IMR-90 (cell line): ENCODE measurements around the gene KPNA5. TPM values are rescaled to one million over a fixed set of nuclear protein-coding genes. Genes with fewer than 3 reads are reported as not detected.

Experiments
- ATAC-seq: fragments of 200-7000 bp; cut with Tn5 transposase; 2 replicates; pipeline ENCODE4 v1.9.1; 2020; ENCODE audit warnings: low read depth, mild to moderate bottlenecking, moderate library complexity
- BruUV-seq: library from RNA; stranded (reverse); fragments of 400-500 nt; replicated peaks from 2 replicates; lab custom pipeline; 2021; lab: Mats Ljungman, UMichigan
- CTCF ChIA-PET: fragments of 300-600 bp; formaldehyde crosslinking; extraction: SDS; loops from one replicate; lab custom pipeline; 2021; ENCODE audit warnings: antibody characterized with exemption; lab: Yijun Ruan, JAX
- POLR2A ChIA-PET: fragments of 300-600 bp; sonication (Branson Sonifier 250); formaldehyde crosslinking; loops from one replicate; lab custom pipeline; 2022; ENCODE audit warnings: antibody characterized with exemption; ENCODE audit not compliant: unreplicated experiment; lab: Charles Lee
- DNase-seq: peaks from one replicate; pipeline ENCODE4 v3.0.0; 2013
- H2AFZ ChIP-seq: replicated peaks from 2 replicates; pipeline ENCODE3; 2013; ENCODE audit warnings: low read length, mild to moderate bottlenecking; ENCODE audit not compliant: poor library complexity
- H2AK5ac ChIP-seq: 2 replicates; pipeline ENCODE4 v1.6.1; 2013; ENCODE audit warnings: low read depth, low read length, inconsistent platforms
- H2AK9ac ChIP-seq: replicated peaks from 2 replicates; pipeline ENCODE3; 2013; ENCODE audit warnings: mild to moderate bottlenecking, low read depth, low read length, moderate library complexity; ENCODE audit not compliant: poor library complexity
- H2BK120ac ChIP-seq: 2 replicates; pipeline ENCODE4 v1.6.1; 2013; ENCODE audit warnings: low read depth, low read length, inconsistent platforms
- H2BK15ac ChIP-seq: 3 replicates; pipeline ENCODE4 v1.6.1; 2013; ENCODE audit warnings: low read depth, low read length, inconsistent platforms
- H2BK20ac ChIP-seq: 2 replicates; pipeline ENCODE4 v1.6.1; 2013; ENCODE audit warnings: low read depth, mild to moderate bottlenecking, inconsistent platforms, low read length, moderate library complexity
- H2BK5ac ChIP-seq: 2 replicates; pipeline ENCODE4 v1.6.1; 2013; ENCODE audit warnings: mild to moderate bottlenecking, low read depth, low read length, inconsistent platforms; ENCODE audit not compliant: poor library complexity, severe bottlenecking
- H3K14ac ChIP-seq: replicated peaks from 2 replicates; pipeline ENCODE4 v1.6.1; 2013; ENCODE audit warnings: low read depth, low read length, inconsistent platforms
- H3K18ac ChIP-seq: 2 replicates; pipeline ENCODE4 v1.6.1; 2013; ENCODE audit warnings: low read depth, low read length, control low read depth
- H3K23ac ChIP-seq: 2 replicates; pipeline ENCODE4 v1.6.1; 2013; ENCODE audit warnings: low read depth, low read length, inconsistent platforms
- H3K27ac ChIP-seq: 2 replicates; pipeline ENCODE4 v1.5.1; 2013; ENCODE audit warnings: mild to moderate bottlenecking, control low read depth, low read length; ENCODE audit not compliant: insufficient read depth
- H3K27me3 ChIP-seq: 2 replicates; pipeline ENCODE4 v1.6.1; 2013; ENCODE audit warnings: low read length; ENCODE audit not compliant: control insufficient read depth, insufficient read depth
- H3K36me3 ChIP-seq: 2 replicates; pipeline ENCODE4 v1.6.1; 2013; ENCODE audit warnings: low read length, mixed read lengths; ENCODE audit not compliant: control insufficient read depth, insufficient read depth
- H3K4ac ChIP-seq: 2 replicates; pipeline ENCODE4 v1.6.1; 2013; ENCODE audit warnings: low read depth, low read length, inconsistent platforms
- H3K4me1 ChIP-seq: 2 replicates; pipeline ENCODE4 v1.6.1; 2013; ENCODE audit warnings: low read length, mixed read lengths; ENCODE audit not compliant: control insufficient read depth, insufficient read depth
- H3K4me2 ChIP-seq: 2 replicates; pipeline ENCODE4 v1.6.1; 2013; ENCODE audit warnings: low read depth, mild to moderate bottlenecking, control low read depth, low read length, moderate library complexity
- H3K4me3 ChIP-seq: 2 replicates; pipeline ENCODE4 v1.5.1; 2013; ENCODE audit warnings: low read depth, mild to moderate bottlenecking, control low read depth, low read length, moderate library complexity; ENCODE audit not compliant: insufficient read depth
- H3K56ac ChIP-seq: 2 replicates; pipeline ENCODE4 v1.6.1; 2013; ENCODE audit warnings: low read length, inconsistent platforms; ENCODE audit not compliant: insufficient read depth; ENCODE audit errors: extremely low read depth
- H3K79me1 ChIP-seq, 2 experiments: 2 replicates each; pipeline ENCODE4 v1.6.1; 2013; ENCODE audit warnings: low read length in 2 of 2, inconsistent platforms in 1 of 2, low read depth in 1 of 2
- H3K9ac ChIP-seq: 2 replicates; pipeline ENCODE4 v1.6.1; 2013; ENCODE audit warnings: low read depth, low read length, control low read depth
- H3K9me1 ChIP-seq: 2 replicates; pipeline ENCODE4 v1.6.1; 2013; ENCODE audit warnings: low read length, inconsistent platforms; ENCODE audit not compliant: insufficient read depth
- H3K9me3 ChIP-seq: 2 replicates; pipeline ENCODE4 v1.6.1; 2013; ENCODE audit warnings: low read length; ENCODE audit not compliant: control insufficient read depth, insufficient read depth
- H4K20me1 ChIP-seq: 2 replicates; pipeline ENCODE4 v1.6.1; 2013; ENCODE audit warnings: low read length, inconsistent platforms; ENCODE audit not compliant: insufficient read depth
- H4K5ac ChIP-seq: 2 replicates; pipeline ENCODE4 v1.6.1; 2013; ENCODE audit warnings: mild to moderate bottlenecking, low read depth, low read length, control low read depth
- H4K8ac ChIP-seq, 2 experiments: 2 replicates each; pipeline ENCODE4 v1.6.1; 2013; ENCODE audit warnings: low read depth in 2 of 2, low read length in 2 of 2, control low read depth in 1 of 2, inconsistent platforms in 1 of 2
- H4K91ac ChIP-seq: 2 replicates; pipeline ENCODE4 v1.6.1; 2013; ENCODE audit warnings: low read depth, low read length, inconsistent platforms; ENCODE audit not compliant: insufficient read depth
- ELK1 ChIP-seq: fragments of 150-350 bp; IDR thresholded peaks from 2 replicates; pipeline ENCODE4 v1.6.1; 2016; ENCODE audit warnings: low read depth, mild to moderate bottlenecking, low read length, moderate library complexity, borderline replicate concordance
- SMC3 ChIP-seq: fragments of 150-350 bp; IDR thresholded peaks from 2 replicates; pipeline ENCODE4 v1.6.1; 2016; ENCODE audit warnings: low read depth, mild to moderate bottlenecking, antibody characterized with exemption, low read length, moderate library complexity
- WGBS, 2 experiments: methylation state at CpG; one replicate each; pipeline versions ENCODE4 v1.1.5 to v1.1.7; 2013; ENCODE audit warnings: missing lambda C conversion rate in 2 of 2; ENCODE audit not compliant: insufficient read length in 1 of 2; ENCODE audit errors: extremely low coverage in 2 of 2; 5-methylcytosine and 5-hydroxymethylcytosine counted together
- dilution Hi-C: fragments of 300-500 bp; cut with HindIII; formaldehyde crosslinking; loops from one replicate; pipeline ENCODE4 v1.14.3; 2018; ENCODE audit warnings: low sequenced_read_pairs; ENCODE audit not compliant: unreplicated experiment
- in situ Hi-C: fragments of 300-500 bp; cut with MboI; formaldehyde crosslinking; loops from 3 replicates; pipeline ENCODE4 v1.14.3; 2019; ENCODE audit warnings: low sequenced_read_pairs, inconsistent platforms, mixed read lengths
- intact Hi-C: fragments of 100-400 bp; cut with micrococcal nuclease; formaldehyde crosslinking; loops from 2 replicates; pipeline ENCODE4 v1.10.0; 2022
- polyA plus RNA-seq, 3 experiments: library from polyadenylated mRNA; depleted of rRNA; stranded (reverse); fragments of >200 nt; gene quantifications; 2 replicates each; pipeline ENCODE4 v1.2.3, GENCODE V29; 2012; ENCODE audit warnings: low replicate concordance in 1 of 3
- total RNA-seq: library from RNA; depleted of rRNA; stranded (reverse); fragments of >200 nt; gene quantifications from 2 replicates; pipeline ENCODE4 v1.2.3, GENCODE V29; 2012

KPNA5 gene
- total and polyA plus RNA-seq, 2 of the 4 experiments (the other 2 are of a cell fraction) = 2.2 to 5.9 TPM

GRCh38 chr6:116631379-116631990 is 49.5 kb upstream of the KPNA5 start:
- ATAC-seq = no peak
- intact Hi-C loops = no loop called here
- H3K18ac ChIP-seq = no peak overlapping the region

More at GRCh38 chr6:116631379-116631990, 49.5 kb upstream of the KPNA5 start:
- WGBS, 2 experiments = 39% methylated on average over 2 of the region's 5 CpGs; no CpG with 5 or more reads in 1 of the 2 experiments
- no peak overlapping the region for H4K5ac ChIP-seq
- no peak overlapping the region for H2BK20ac ChIP-seq
- POLR2A ChIA-PET = no interaction called here
- no peak overlapping the region for H2AK5ac ChIP-seq
- H4K91ac ChIP-seq = no peak overlapping the region
- dilution Hi-C loops = no loop called here
- peaks cover 9% of the 10 kb centered on the region for H3K36me3 ChIP-seq
- CTCF ChIA-PET = interaction anchor here (0.7 kb wide), 1 partner anchor 14 kb away, joined by 3 read pairs; no protein-coding TSS in a partner anchor
- no peak overlapping the region for H2BK5ac ChIP-seq
- TF ChIP-seq SMC3 (no peak), ELK1 (no peak)
- no peaks in the 10 kb centered on the region for H4K20me1 ChIP-seq
- no peak overlapping the region for H3K23ac ChIP-seq
- no peak overlapping the region for H2AK9ac ChIP-seq
- H3K14ac ChIP-seq = no peak overlapping the region
- H3K4me3 ChIP-seq = no peak overlapping the region
- 0 out of 2 replicates have a peak, but pooled peaks cover 8% of the 10 kb centered on the region for H3K9me1 ChIP-seq
- H3K27ac ChIP-seq = no peak overlapping the region
- H3K9ac ChIP-seq = no peak overlapping the region
- H3K56ac ChIP-seq = no peak overlapping the region
- no peak for DNase-seq
- no peak overlapping the region for H3K4ac ChIP-seq
- H3K79me1 ChIP-seq = no peaks in the 10 kb centered on the region
- no peak overlapping the region for H2AFZ ChIP-seq
- H2BK15ac ChIP-seq = no peak overlapping the region
- no peaks in the 10 kb centered on the region for H3K27me3 ChIP-seq
- no peak overlapping the region for H4K8ac ChIP-seq
- H2BK120ac ChIP-seq = no peak overlapping the region
- no peak overlapping the region for H3K4me2 ChIP-seq
- no TSS peak for BruUV-seq
- in situ Hi-C loops = no loop called here
- no peaks in the 10 kb centered on the region for H3K4me1 ChIP-seq
- no peaks in the 10 kb centered on the region for H3K9me3 ChIP-seq
